ENCODE data around the gene OAT. TPM values are rescaled to one million over a fixed set of nuclear protein-coding genes. Genes with fewer than 3 reads are reported as not detected.
A peak's percentile ranks its signal among the peaks of the same experiment; 100 is the strongest.

The OAT gene
- total and polyA plus RNA-seq, 2 of the 4 experiments (the other 2 are of a cell fraction), result 110 to 152 TPM

DNA sequence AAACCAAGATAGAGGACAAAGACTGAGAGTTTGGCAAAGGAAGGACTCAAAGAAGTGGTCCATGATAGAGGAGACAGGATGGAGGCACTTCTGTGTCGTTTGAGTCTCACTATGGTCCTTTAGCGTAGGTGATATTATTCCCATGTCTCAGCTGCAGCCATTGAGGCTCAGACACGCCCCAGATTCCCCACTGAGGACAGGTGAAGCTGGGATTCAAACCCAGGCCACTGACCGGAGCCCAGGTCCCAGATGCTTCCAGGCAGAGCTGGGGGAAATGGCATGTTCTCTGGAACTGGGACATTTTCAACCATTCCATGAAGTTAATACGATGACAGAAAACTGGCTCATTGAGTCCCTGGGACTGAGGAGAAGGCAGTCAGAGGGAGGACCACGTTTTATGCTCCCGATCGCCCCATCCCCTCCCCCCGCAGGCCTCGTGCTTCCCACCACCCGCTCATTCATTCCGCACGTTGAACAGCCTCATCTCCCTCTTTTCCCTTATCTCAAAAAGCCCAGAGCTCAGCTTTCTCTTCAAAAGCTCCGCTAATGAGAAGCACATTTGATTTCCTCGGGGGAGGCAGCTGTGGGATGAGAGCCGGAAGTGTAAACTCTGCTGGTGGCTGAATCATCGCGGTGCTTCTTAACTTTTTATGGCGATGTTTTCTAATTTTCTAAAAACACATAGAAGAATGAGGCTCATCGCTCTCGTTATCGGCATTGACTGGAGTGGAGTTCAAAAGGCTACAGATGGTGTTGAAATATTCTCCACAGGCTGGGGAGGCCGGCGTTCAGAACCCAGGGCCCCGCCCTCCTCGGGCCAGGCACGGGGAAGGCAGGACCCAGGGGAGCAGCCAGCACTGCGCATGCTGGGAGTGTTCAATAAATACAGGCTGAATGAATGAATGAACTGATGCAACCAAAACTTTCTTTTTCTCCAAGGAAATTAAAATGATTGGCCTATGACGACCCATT lies 64.0 kb downstream of the OAT start:
- 0 out of 2 replicates have a peak overlapping the region, but pooled peaks have one; percentile 11 for H3K56ac ChIP-seq (ENCODE audit: extremely low read depth, insufficient read depth, low read length)
- peak overlapping the region; percentile 73 for H3K4me2 ChIP-seq (ENCODE audit: low read depth, low read length)
- peak overlapping the region; percentile 69 for H2AFZ ChIP-seq (replicated peaks; ENCODE audit: low read length, poor library complexity)
- peak overlapping the region; percentile 31 for H4K91ac ChIP-seq (ENCODE audit: insufficient read depth, low read depth, low read length)
- H3K27ac ChIP-seq (ENCODE audit: insufficient read depth, low read length), result peak overlapping the region; percentile 47; the same call in 1 of the 2 replicates
- H3K79me1 ChIP-seq (ENCODE audit: low read depth in 1 of 2, low read length in 2 of 2), result no peaks in the 10 kb centered on the region
- no peak overlapping the region for H3K14ac ChIP-seq (replicated peaks; ENCODE audit: low read depth, low read length)
- no peak overlapping the region for H2AK9ac ChIP-seq (replicated peaks; ENCODE audit: low read depth, low read length, poor library complexity)
- 33% methylated on average over 3 of the region's 29 CpGs; no CpG with 5 or more reads in 1 of the 2 experiments for WGBS, 2 experiments (ENCODE audit: extremely low coverage in 2 of 2, insufficient read length in 1 of 2)
- H3K4me1 ChIP-seq (ENCODE audit: control insufficient read depth, insufficient read depth, low read length), result no peaks in the 10 kb centered on the region
- peak overlapping the region; percentile 27; the same call in 1 of the 2 replicates for H3K9ac ChIP-seq (ENCODE audit: low read depth, low read length)
- CTCF ChIA-PET, result no interaction called here
- peak overlapping the region; percentile 31 to 44; a peak in 1 of 4 replicates for H4K8ac ChIP-seq (ENCODE audit: low read depth in 2 of 2, low read length in 2 of 2)
- BruUV-seq (replicated peaks), result no TSS peak
- H2BK5ac ChIP-seq (ENCODE audit: low read depth, low read length, poor library complexity, severe bottlenecking), result no peak overlapping the region
- no peak overlapping the region for H2BK20ac ChIP-seq (ENCODE audit: low read depth, low read length)
- H3K4me3 ChIP-seq (ENCODE audit: insufficient read depth, low read depth, low read length), result peak overlapping the region; percentile 33
- no peak overlapping the region; the same call in 1 of the 2 replicates for H4K5ac ChIP-seq (ENCODE audit: low read depth, low read length)
- dilution Hi-C loops (cut with HindIII; ENCODE audit: low sequenced_read_pairs, unreplicated experiment), result no loop called here
- no peaks in the 10 kb centered on the region; the same call in 1 of the 2 replicates for H3K27me3 ChIP-seq (ENCODE audit: control insufficient read depth, insufficient read depth, low read length)
- no peak overlapping the region; the same call in 1 of the 2 replicates for H3K18ac ChIP-seq (ENCODE audit: low read depth, low read length)
- intact Hi-C loops (cut with micrococcal nuclease), result no loop called here
- H2BK15ac ChIP-seq (ENCODE audit: low read depth, low read length), result no peak overlapping the region
- no peaks in the 10 kb centered on the region for H3K9me1 ChIP-seq (ENCODE audit: insufficient read depth, low read length)
- in situ Hi-C loops (cut with MboI; ENCODE audit: low sequenced_read_pairs), result no loop called here
- peak overlapping the region; percentile 74 for H2BK120ac ChIP-seq (ENCODE audit: low read depth, low read length)
- H3K9me3 ChIP-seq (ENCODE audit: control insufficient read depth, insufficient read depth, low read length), result peaks cover 2% of the 10 kb centered on the region; the same call in 1 of the 2 replicates
- peak; percentile 38 for DNase-seq
- ATAC-seq (ENCODE audit: low read depth), result peak; percentile 99
- no peaks in the 10 kb centered on the region for H4K20me1 ChIP-seq (ENCODE audit: insufficient read depth, low read length)
- H3K23ac ChIP-seq (ENCODE audit: low read depth, low read length), result no peak overlapping the region
- no peak overlapping the region for H2AK5ac ChIP-seq (ENCODE audit: low read depth, low read length)
- TF ChIP-seq, protein P1, sequence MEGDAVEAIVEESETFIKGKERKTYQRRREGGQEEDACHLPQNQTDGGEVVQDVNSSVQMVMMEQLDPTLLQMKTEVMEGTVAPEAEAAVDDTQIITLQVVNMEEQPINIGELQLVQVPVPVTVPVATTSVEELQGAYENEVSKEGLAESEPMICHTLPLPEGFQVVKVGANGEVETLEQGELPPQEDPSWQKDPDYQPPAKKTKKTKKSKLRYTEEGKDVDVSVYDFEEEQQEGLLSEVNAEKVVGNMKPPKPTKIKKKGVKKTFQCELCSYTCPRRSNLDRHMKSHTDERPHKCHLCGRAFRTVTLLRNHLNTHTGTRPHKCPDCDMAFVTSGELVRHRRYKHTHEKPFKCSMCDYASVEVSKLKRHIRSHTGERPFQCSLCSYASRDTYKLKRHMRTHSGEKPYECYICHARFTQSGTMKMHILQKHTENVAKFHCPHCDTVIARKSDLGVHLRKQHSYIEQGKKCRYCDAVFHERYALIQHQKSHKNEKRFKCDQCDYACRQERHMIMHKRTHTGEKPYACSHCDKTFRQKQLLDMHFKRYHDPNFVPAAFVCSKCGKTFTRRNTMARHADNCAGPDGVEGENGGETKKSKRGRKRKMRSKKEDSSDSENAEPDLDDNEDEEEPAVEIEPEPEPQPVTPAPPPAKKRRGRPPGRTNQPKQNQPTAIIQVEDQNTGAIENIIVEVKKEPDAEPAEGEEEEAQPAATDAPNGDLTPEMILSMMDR (conservative IDR thresholded peaks at IDR 0.05; ENCODE audit: low read depth, low read length), result no peak
- TF ChIP-seq RFX5 (IDR thresholded peaks at IDR 0.05; ENCODE audit: low read depth, low read length) (no peak), POLR2A (IDR thresholded peaks at IDR 0.05; ENCODE audit: low read depth, low read length) (no peak), CHD1 (IDR thresholded peaks at IDR 0.05; ENCODE audit: low read depth, low read length) (no peak), USF2 (IDR thresholded peaks at IDR 0.05; ENCODE audit: low read depth, low read length) (no peak), SMC3 (IDR thresholded peaks at IDR 0.05; ENCODE audit: low read depth, low read length) (no peak)
- H3K4ac ChIP-seq (ENCODE audit: low read depth, low read length), result peak overlapping the region; percentile 55
- POLR2A ChIA-PET (ENCODE audit: unreplicated experiment), result no interaction called here
- H3K36me3 ChIP-seq (ENCODE audit: control insufficient read depth, insufficient read depth, low read length), result no peaks in the 10 kb centered on the region
